Endodermal cell (in vitro differentiated cells): ENCODE measurements around the gene ARHGAP45. TPM values are rescaled to one million over a fixed set of nuclear protein-coding genes. Genes with fewer than 3 reads are reported as not detected.
A peak's percentile ranks its signal among the peaks of the same experiment; 100 is the strongest.

Source experiments
- DNase-seq: peaks from one replicate; pipeline ENCODE4 v3.0.0-alpha.2; 2017
- H3K27ac ChIP-seq: 2 replicates; pipeline ENCODE4 v1.5.1; 2013; ENCODE audit warnings: mild to moderate bottlenecking, low read depth, low read length, moderate library complexity
- H3K27me3 ChIP-seq: 2 replicates; pipeline ENCODE4 v1.6.1; 2013; ENCODE audit warnings: mild to moderate bottlenecking, low read length, moderate library complexity; ENCODE audit not compliant: insufficient read depth, control insufficient read depth, poor library complexity, severe bottlenecking
- H3K36me3 ChIP-seq: 2 replicates; pipeline ENCODE4 v1.7.0; 2013; ENCODE audit warnings: mild to moderate bottlenecking, low read length, moderate library complexity; ENCODE audit not compliant: control insufficient read depth, insufficient read depth
- H3K4me1 ChIP-seq: one replicate; pipeline ENCODE4 v1.7.0; 2013; ENCODE audit warnings: low read length; ENCODE audit not compliant: control insufficient read depth, insufficient read depth
- H3K4me3 ChIP-seq: 2 replicates; pipeline ENCODE4 v1.5.1; 2013; ENCODE audit warnings: mild to moderate bottlenecking, low read length, moderate library complexity
- H3K9ac ChIP-seq: 2 replicates; pipeline ENCODE4 v1.6.1; 2013; ENCODE audit warnings: mild to moderate bottlenecking, low read length, moderate library complexity; ENCODE audit not compliant: poor library complexity, severe bottlenecking; ENCODE audit errors: extremely low read depth
- H3K9me3 ChIP-seq: 2 replicates; pipeline ENCODE4 v1.6.1; 2013; ENCODE audit warnings: mild to moderate bottlenecking, low read length, moderate library complexity; ENCODE audit not compliant: control insufficient read depth
- H3K27ac Mint-ChIP-seq: 2 replicates; pipeline ENCODE4 v1.8.0; 2020; ENCODE audit warnings: mixed read lengths
- H3K27me3 Mint-ChIP-seq: 2 replicates; pipeline ENCODE4 v1.8.0; 2021; ENCODE audit warnings: mild to moderate bottlenecking, mixed read lengths; ENCODE audit not compliant: insufficient read depth
- H3K36me3 Mint-ChIP-seq: 2 replicates; pipeline ENCODE4 v1.8.0; 2020; ENCODE audit warnings: low read depth, mixed read lengths
- H3K4me1 Mint-ChIP-seq: 2 replicates; pipeline ENCODE4 v1.8.0; 2020; ENCODE audit warnings: mixed read lengths
- H3K4me3 Mint-ChIP-seq: 2 replicates; pipeline ENCODE4 v1.8.0; 2020; ENCODE audit warnings: mild to moderate bottlenecking, moderate library complexity, mixed read lengths
- H3K9me3 Mint-ChIP-seq: 2 replicates; pipeline ENCODE4 v1.8.0; 2020; ENCODE audit warnings: mild to moderate bottlenecking, mixed read lengths
- WGBS, 2 experiments: methylation state at CpG; one replicate each; pipeline versions ENCODE4 v1.1.5 to v1.1.7; 2013; ENCODE audit warnings: missing lambda C conversion rate in 2 of 2, mixed read lengths in 1 of 2; ENCODE audit not compliant: insufficient coverage in 1 of 2, insufficient read length in 1 of 2; 5-methylcytosine and 5-hydroxymethylcytosine counted together
- total RNA-seq, 2 donors: library from RNA; stranded (reverse); fragmentation: NEBNext Ultra II Directional in 1 of 2; extraction: Animal tissue kit (Norgen Biotek cat#: 25700) in 1 of 2; gene quantifications; 2 replicates in 1 of 2; 3 replicates in 1 of 2; pipeline ENCODE4 v1.2.1, GENCODE V29; 2021
- TF ChIP-seq, protein P1 (sequence below): fragments of 200-600 bp; sonication (generic); conservative IDR thresholded peaks from 2 replicates; pipeline ENCODE4 v1.5.0; 2021; ENCODE audit warnings: antibody characterized with exemption, mild to moderate bottlenecking

ARHGAP45 gene
- total RNA-seq, 2 donors from 2014 or later: 14.8 to 17.1 TPM

DNA sequence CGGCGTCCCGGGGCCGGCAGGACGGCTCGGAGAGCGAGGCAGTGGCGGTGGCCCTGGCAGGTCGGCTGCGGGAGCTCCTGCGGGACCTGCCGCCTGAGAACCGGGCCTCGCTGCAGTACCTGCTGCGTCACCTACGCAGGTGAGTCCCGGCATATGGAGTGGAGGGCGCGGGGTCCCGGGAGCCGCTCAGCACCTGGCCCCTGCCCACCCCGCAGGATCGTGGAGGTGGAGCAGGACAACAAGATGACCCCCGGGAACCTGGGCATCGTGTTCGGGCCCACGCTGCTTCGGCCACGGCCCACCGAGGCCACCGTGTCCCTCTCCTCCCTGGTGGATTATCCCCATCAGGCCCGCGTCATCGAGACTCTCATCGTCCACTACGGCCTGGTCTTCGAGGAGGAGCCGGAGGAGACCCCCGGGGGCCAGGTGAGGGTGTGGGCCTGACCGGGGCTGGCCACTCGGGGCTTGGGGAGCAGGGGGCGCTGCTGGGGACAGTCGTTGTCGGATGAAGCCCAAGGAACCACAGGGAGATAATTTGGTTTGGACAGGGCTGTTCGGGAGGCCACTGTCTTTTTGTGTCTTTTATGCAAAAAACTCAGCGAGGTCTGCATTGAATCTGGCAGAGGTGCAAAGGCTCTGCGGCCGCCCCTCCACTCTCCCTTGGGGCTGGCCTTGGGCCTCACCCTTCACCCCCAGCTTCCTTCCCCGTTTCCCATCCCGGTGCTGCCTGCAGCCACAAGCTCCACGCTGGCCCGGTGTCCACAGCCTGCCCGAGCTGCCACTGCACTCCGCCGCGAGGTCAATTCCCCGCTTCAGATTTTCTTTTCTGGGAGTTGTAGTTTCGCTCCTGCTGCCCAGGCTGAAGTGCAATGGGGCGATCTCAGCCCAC lies 16.2 kb downstream of the ARHGAP45 start:
- Mint-ChIP-seq H3K36me3 (peaks cover 16% of the 10 kb centered on the region), H3K27ac (no peak overlapping the region), H3K27me3 (no peaks in the 10 kb centered on the region), H3K4me3 (peak overlapping the region; percentile 68), H3K4me1 (peaks cover 1% of the 10 kb centered on the region), H3K9me3 (no peaks in the 10 kb centered on the region)
- no peak overlapping the region for H3K4me3 ChIP-seq
- H3K36me3 ChIP-seq: peaks cover 10% of the 10 kb centered on the region
- no peak for DNase-seq
- TF ChIP-seq, protein P1, sequence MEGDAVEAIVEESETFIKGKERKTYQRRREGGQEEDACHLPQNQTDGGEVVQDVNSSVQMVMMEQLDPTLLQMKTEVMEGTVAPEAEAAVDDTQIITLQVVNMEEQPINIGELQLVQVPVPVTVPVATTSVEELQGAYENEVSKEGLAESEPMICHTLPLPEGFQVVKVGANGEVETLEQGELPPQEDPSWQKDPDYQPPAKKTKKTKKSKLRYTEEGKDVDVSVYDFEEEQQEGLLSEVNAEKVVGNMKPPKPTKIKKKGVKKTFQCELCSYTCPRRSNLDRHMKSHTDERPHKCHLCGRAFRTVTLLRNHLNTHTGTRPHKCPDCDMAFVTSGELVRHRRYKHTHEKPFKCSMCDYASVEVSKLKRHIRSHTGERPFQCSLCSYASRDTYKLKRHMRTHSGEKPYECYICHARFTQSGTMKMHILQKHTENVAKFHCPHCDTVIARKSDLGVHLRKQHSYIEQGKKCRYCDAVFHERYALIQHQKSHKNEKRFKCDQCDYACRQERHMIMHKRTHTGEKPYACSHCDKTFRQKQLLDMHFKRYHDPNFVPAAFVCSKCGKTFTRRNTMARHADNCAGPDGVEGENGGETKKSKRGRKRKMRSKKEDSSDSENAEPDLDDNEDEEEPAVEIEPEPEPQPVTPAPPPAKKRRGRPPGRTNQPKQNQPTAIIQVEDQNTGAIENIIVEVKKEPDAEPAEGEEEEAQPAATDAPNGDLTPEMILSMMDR: no peak
- no peaks in the 10 kb centered on the region for H3K27me3 ChIP-seq
- no peaks in the 10 kb centered on the region for H3K9me3 ChIP-seq
- H3K9ac ChIP-seq: no peak overlapping the region
- H3K27ac ChIP-seq: no peak overlapping the region
- H3K4me1 ChIP-seq: no peaks in the 10 kb centered on the region
- 90 to 94% methylated on average over 29 to 59 of the region's 59 CpGs for WGBS, 2 experiments

- no peaks in the 10 kb centered on the region for H3K4me1 ChIP-seq
- no peak for DNase-seq
- no peak overlapping the region for H3K4me3 ChIP-seq
- Mint-ChIP-seq H3K4me1 (peaks cover 1% of the 10 kb centered on the region), H3K9me3 (no peaks in the 10 kb centered on the region), H3K36me3 (peaks cover 16% of the 10 kb centered on the region), H3K27ac (no peak overlapping the region), H3K27me3 (no peaks in the 10 kb centered on the region), H3K4me3 (peak overlapping the region; percentile 68)
- H3K9me3 ChIP-seq: no peaks in the 10 kb centered on the region
- H3K27me3 ChIP-seq: no peaks in the 10 kb centered on the region
- TF ChIP-seq, protein P1: no peak
- WGBS, 2 experiments: 95 to 96% methylated on average over 33 to 43 of the region's 43 CpGs
- H3K36me3 ChIP-seq: peaks cover 10% of the 10 kb centered on the region
- no peak overlapping the region for H3K27ac ChIP-seq
- H3K9ac ChIP-seq: no peak overlapping the region
These were observed 17.3 kb downstream of the ARHGAP45 start for GRCh38 chr19:1084024-1084868.

DNA sequence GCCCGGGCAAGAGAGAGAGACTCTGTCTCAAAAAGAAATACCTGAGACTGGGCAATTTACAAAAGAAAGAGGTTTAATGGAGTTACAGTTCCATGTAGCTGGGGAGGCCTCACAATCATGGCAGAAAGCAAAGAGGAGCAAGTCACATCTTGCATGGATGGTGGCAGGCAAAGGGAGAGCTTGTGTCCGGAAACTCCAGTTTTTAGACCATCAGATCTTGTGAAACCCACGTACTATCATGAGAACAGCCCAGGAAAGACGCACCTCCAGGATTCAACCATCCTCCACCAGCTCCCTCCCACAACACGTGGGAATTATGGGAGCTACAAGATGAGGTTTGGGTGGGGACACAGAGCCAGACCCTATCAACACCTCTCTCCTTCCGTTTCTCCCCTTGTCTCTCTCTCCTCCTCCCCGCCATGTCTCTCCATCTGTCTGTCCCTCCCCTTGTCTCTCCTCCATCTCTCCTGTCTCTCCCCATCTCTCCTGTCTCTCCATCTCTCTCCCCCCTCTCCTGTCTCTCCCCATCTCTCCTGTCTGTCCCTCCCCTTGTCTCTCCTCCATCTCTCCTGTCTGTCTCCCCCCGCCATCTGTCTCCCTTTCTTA lies 18.2 kb downstream of the ARHGAP45 start:
- no peak overlapping the region for H3K4me3 ChIP-seq
- no peak for DNase-seq
- H3K36me3 Mint-ChIP-seq: peaks cover 16% of the 10 kb centered on the region
- TF ChIP-seq, protein P1: no peak
- peaks cover 1% of the 10 kb centered on the region for H3K4me1 Mint-ChIP-seq
- H3K4me3 Mint-ChIP-seq: no peak overlapping the region
- no peaks in the 10 kb centered on the region for H3K4me1 ChIP-seq
- H3K27me3 ChIP-seq: no peaks in the 10 kb centered on the region
- no peak overlapping the region for H3K27ac ChIP-seq
- no peaks in the 10 kb centered on the region for H3K27me3 Mint-ChIP-seq
- H3K27ac Mint-ChIP-seq: no peak overlapping the region
- no peaks in the 10 kb centered on the region for H3K9me3 Mint-ChIP-seq
- peaks cover 10% of the 10 kb centered on the region for H3K36me3 ChIP-seq
- 71 to 80% methylated on average over 4 to 6 of the region's 8 CpGs for WGBS, 2 experiments
- H3K9ac ChIP-seq: no peak overlapping the region
- no peaks in the 10 kb centered on the region for H3K9me3 ChIP-seq
